Measurements from ENCODE around the gene GPR135. TPM values are rescaled to one million over a fixed set of nuclear protein-coding genes. Genes with fewer than 3 reads are reported as not detected.
A peak's percentile ranks its signal among the peaks of the same experiment; 100 is the strongest.

The GPR135 gene
- total and polyA plus RNA-seq, 4 donors = 5.7 to 8.4 (median 6.3) TPM

DNA sequence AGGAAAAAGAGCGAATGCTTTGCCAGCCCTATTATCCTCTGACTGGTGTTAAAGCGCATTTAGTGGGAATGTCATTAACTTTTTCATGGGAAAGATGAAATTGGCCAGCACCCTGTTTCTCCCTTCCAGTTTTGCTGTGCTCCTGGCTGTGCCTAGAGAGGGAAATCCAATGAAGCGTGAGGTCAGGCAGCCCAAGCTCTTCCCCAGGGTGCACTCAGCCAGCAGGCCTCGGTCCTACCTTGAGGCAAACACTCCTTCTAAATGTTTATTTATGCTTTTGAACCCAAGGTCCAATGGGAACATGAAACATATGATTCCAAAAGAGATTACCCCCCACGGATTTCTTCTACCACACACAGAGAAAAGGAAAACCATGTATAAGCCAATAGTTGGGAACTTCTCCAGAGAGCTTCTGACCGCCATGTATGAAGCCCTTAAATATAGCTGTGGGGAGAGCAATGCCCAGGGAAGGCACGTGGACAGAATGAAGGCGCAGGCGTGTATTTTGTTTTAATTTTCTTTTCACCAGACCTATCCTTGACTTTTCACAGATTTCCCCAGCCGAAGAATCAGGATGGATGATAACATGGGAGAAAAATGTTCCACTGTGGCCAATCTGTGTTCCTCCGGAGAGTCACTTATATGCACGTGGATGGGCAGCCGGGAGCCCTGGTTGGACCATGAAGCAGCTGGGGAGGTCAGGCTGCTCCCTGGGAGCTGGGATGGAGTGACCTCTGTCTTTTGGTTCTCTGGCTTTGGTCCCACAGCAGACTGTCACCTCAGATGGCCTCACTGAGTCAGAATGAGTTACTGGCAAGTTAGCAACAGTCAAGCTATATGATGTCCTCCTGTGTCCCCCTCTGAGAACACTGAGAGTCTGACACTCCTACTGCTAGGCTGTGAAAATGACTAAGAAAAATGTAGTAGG is 37.3 kb downstream of the GPR135 start:
- no peak overlapping the region for H3K4me3 ChIP-seq (ENCODE audit: low read depth, low read length)
- H3K27me3 ChIP-seq (ENCODE audit: control insufficient read depth, insufficient read depth, low read length) = no peaks in the 10 kb centered on the region
- no peaks in the 10 kb centered on the region for H3K36me3 ChIP-seq (ENCODE audit: control insufficient read depth, insufficient read depth, low read length)
- H3K4me1 ChIP-seq (ENCODE audit: control insufficient read depth, insufficient read depth, low read length) = no peaks in the 10 kb centered on the region
- peak in 1 of 6 donors; percentile 26 for DNase-seq (ENCODE audit: low read depth in 4 of 6, low spot score in 6 of 6)
- no peak overlapping the region for H3K27ac ChIP-seq (ENCODE audit: low read depth, low read length)
- 76% methylated on average over 7 of the region's 13 CpGs for WGBS (ENCODE audit: insufficient coverage)
- no peaks in the 10 kb centered on the region for H3K9me3 ChIP-seq (ENCODE audit: control insufficient read depth, insufficient read depth, low read length)

DNA sequence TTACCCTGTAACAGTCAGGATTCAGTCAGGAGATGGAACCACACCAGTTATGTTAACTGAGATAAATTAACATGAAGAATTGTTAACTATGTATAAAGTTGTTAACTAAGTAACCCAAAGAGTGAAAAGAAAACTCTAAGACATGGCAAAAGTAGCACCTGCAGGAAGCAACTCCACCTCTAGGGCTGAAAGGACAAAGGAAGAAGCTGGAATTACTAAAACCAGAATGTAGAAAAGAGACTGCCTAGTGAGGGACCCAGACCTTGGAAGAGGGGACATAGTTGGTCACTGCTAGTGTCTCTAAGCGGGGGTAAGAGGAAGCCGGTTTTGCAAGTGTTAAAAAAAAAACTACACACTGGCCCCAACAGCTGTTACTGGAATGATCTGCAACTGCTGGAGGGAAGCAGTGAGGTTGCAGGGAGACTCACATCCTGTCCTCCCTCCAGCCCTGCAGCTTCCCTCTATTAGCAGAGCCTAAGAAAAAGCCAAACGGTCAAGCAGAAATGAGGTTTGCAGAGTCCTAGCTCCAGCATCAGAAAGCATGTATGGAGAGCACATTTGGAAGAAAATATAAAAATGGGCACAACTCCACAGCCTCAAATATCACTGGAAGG is 39.8 kb downstream of the GPR135 start:
- H3K36me3 ChIP-seq (ENCODE audit: control insufficient read depth, insufficient read depth, low read length) = no peaks in the 10 kb centered on the region
- DNase-seq (ENCODE audit: low read depth in 4 of 6, low spot score in 6 of 6) = no peak
- H3K27me3 ChIP-seq (ENCODE audit: control insufficient read depth, insufficient read depth, low read length) = no peaks in the 10 kb centered on the region
- no peak overlapping the region for H3K27ac ChIP-seq (ENCODE audit: low read depth, low read length)
- no CpG with 5 or more reads among the region's 3 CpGs for WGBS (ENCODE audit: insufficient coverage)
- no peak overlapping the region for H3K4me3 ChIP-seq (ENCODE audit: low read depth, low read length)
- no peaks in the 10 kb centered on the region for H3K9me3 ChIP-seq (ENCODE audit: control insufficient read depth, insufficient read depth, low read length)
- no peaks in the 10 kb centered on the region for H3K4me1 ChIP-seq (ENCODE audit: control insufficient read depth, insufficient read depth, low read length)

GRCh38 chr14:59424341-59425071 is 40.7 kb downstream of the GPR135 start:
- H3K9me3 ChIP-seq (ENCODE audit: control insufficient read depth, insufficient read depth, low read length) = no peaks in the 10 kb centered on the region
- no peak overlapping the region for H3K4me3 ChIP-seq (ENCODE audit: low read depth, low read length)
- no peaks in the 10 kb centered on the region for H3K36me3 ChIP-seq (ENCODE audit: control insufficient read depth, insufficient read depth, low read length)
- 65% methylated on average over 3 of the region's 4 CpGs for WGBS (ENCODE audit: insufficient coverage)
- H3K27me3 ChIP-seq (ENCODE audit: control insufficient read depth, insufficient read depth, low read length) = no peaks in the 10 kb centered on the region
- H3K27ac ChIP-seq (ENCODE audit: low read depth, low read length) = no peak overlapping the region
- no peak for DNase-seq (ENCODE audit: low read depth in 4 of 6, low spot score in 6 of 6)
- no peaks in the 10 kb centered on the region for H3K4me1 ChIP-seq (ENCODE audit: control insufficient read depth, insufficient read depth, low read length)

DNA sequence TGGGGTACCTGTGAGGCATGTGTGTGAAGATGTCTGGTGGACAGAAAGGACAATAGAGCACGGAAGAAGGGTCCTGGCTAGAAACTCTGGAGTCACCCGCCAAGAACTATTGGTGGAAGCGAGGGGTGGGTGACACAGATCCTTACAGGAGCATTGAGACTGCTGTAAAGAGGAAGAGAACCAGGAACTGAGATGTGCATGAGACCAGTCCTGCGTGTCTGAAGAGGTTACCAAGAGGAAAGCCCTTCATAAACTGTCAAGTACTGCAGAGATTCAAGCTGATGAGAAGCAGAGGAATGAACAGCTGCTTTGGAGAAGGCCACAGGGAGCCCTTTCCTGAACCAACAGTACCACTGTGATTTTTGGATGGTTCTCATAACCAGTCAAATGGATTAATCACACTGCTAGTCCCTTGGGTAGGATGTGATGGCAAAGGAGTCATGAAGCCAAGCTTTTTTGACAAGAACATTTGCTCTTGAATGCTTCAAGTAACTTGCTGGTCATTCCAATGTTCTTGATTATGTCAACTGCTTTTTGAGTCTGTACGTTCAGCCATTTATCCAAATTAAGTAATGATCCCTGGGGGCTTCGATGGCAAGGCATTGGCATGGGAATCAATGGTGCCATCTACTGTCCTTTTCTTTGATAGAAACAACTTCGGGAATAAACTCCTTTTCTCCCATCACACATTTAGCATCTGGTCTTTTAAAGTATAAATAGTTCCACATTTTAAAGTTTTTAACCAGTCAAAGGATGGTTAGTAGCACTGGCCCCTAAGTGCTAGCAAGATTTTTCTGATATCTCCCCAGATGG is 42.9 kb downstream of the GPR135 start:
- DNase-seq (ENCODE audit: low read depth in 4 of 6, low spot score in 6 of 6) = no peak
- Histone ChIP-seq H3K27ac (ENCODE audit: low read depth, low read length) (no peak overlapping the region), H3K9me3 (ENCODE audit: control insufficient read depth, insufficient read depth, low read length) (no peaks in the 10 kb centered on the region), H3K36me3 (ENCODE audit: control insufficient read depth, insufficient read depth, low read length) (no peaks in the 10 kb centered on the region), H3K4me1 (ENCODE audit: control insufficient read depth, insufficient read depth, low read length) (no peaks in the 10 kb centered on the region), H3K27me3 (ENCODE audit: control insufficient read depth, insufficient read depth, low read length) (no peaks in the 10 kb centered on the region), H3K4me3 (ENCODE audit: low read depth, low read length) (no peak overlapping the region)
- WGBS (ENCODE audit: insufficient coverage) = 66% methylated on average over 6 of the region's 7 CpGs

DNA sequence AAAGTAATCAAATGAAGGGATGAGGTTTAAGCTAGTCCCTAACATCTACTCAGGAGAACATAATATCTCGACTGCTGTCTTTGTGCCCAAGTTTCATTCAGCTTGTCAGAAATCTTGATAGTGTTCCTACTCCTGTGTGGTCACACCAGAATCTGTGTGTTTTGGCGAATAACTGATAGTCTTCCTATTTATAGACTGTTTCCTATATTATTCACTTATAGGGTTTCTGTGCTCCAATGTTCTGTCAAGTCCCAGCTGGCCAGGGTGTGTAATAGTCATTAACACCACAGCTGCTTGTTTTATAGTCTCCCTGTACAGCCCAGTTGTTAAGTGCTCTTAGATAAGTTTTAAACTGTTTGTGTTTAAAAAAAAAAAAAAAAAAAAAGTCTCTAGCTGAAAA is 45.9 kb downstream of the GPR135 start:
- Histone ChIP-seq H3K4me3 (ENCODE audit: low read depth, low read length) (no peak overlapping the region), H3K27me3 (ENCODE audit: control insufficient read depth, insufficient read depth, low read length) (no peaks in the 10 kb centered on the region), H3K27ac (ENCODE audit: low read depth, low read length) (no peak overlapping the region), H3K4me1 (ENCODE audit: control insufficient read depth, insufficient read depth, low read length) (no peaks in the 10 kb centered on the region), H3K36me3 (ENCODE audit: control insufficient read depth, insufficient read depth, low read length) (no peaks in the 10 kb centered on the region), H3K9me3 (ENCODE audit: control insufficient read depth, insufficient read depth, low read length) (no peaks in the 10 kb centered on the region)
- DNase-seq (ENCODE audit: low read depth in 4 of 6, low spot score in 6 of 6) = no peak
- WGBS (ENCODE audit: insufficient coverage) = 100% methylated on average over 1 of the region's 2 CpGs

DNA sequence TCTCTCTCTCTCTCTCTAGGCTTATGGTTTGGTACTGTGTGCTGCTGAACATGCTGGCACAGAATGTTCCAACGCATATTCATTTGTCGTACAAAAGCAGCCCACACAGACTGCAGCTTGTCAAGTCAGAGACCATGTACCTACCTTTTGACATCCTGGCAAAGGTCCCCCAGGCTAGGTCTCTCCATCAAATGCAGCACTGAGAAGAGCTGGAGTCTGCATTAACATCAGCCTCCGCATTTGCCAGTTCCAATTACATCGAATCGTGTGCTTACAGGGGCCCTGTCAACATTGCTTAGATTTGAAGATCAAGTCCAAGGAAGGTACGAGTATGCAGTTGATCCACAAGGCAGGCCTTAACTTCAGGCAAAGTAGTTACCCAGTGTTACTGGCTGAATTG is 47.9 kb downstream of the GPR135 start:
- no peak for DNase-seq (ENCODE audit: low read depth in 4 of 6, low spot score in 6 of 6)
- no peaks in the 10 kb centered on the region for H3K36me3 ChIP-seq (ENCODE audit: control insufficient read depth, insufficient read depth, low read length)
- no peak overlapping the region for H3K27ac ChIP-seq (ENCODE audit: low read depth, low read length)
- H3K4me3 ChIP-seq (ENCODE audit: low read depth, low read length) = no peak overlapping the region
- H3K27me3 ChIP-seq (ENCODE audit: control insufficient read depth, insufficient read depth, low read length) = no peaks in the 10 kb centered on the region
- H3K9me3 ChIP-seq (ENCODE audit: control insufficient read depth, insufficient read depth, low read length) = no peaks in the 10 kb centered on the region
- WGBS (ENCODE audit: insufficient coverage) = 78% methylated on average over 6 of the region's 6 CpGs
- no peaks in the 10 kb centered on the region for H3K4me1 ChIP-seq (ENCODE audit: control insufficient read depth, insufficient read depth, low read length)

GRCh38 chr14:59415836-59416602 is 49.2 kb downstream of the GPR135 start:
- Histone ChIP-seq H3K27me3 (ENCODE audit: control insufficient read depth, insufficient read depth, low read length) (no peaks in the 10 kb centered on the region), H3K9me3 (ENCODE audit: control insufficient read depth, insufficient read depth, low read length) (no peaks in the 10 kb centered on the region), H3K27ac (ENCODE audit: low read depth, low read length) (no peak overlapping the region), H3K4me3 (ENCODE audit: low read depth, low read length) (no peak overlapping the region), H3K36me3 (ENCODE audit: control insufficient read depth, insufficient read depth, low read length) (no peaks in the 10 kb centered on the region), H3K4me1 (ENCODE audit: control insufficient read depth, insufficient read depth, low read length) (no peaks in the 10 kb centered on the region)
- no peak for DNase-seq (ENCODE audit: low read depth in 4 of 6, low spot score in 6 of 6)
- no CpG with 5 or more reads among the region's 5 CpGs for WGBS (ENCODE audit: insufficient coverage)
